C4-2B (cell line): ENCODE results near the gene CMTM2.

ENCODE experiments used
- CTCF ChIP-seq: fragments of 450-650 bp; conservative IDR thresholded peaks from 2 replicates; pipeline ENCODE4 v1.5.1; 2017; ENCODE audit warnings: mild to moderate bottlenecking
- ZFX ChIP-seq: fragments of 450-650 bp; IDR thresholded peaks from 2 replicates; pipeline ENCODE4 v1.6.1; 2017

GRCh38 chr16:66539623-66540469 is 39.4 kb upstream of the CMTM2 start:
- TF ChIP-seq CTCF (no peak), ZFX (no peak)
